OCI-LY7 (cell line): ENCODE results near the gene GPR137C.

Experiments used
- CTCF ChIP-seq: fragments of 200-600 bp; sonication (generic); conservative IDR thresholded peaks from 2 replicates; pipeline ENCODE4 v1.5.1; 2014; ENCODE audit warnings: mild to moderate bottlenecking, antibody characterized with exemption, low read length, moderate library complexity, mixed read lengths
- EZH2phosphoT487 ChIP-seq: fragments of 200-600 bp; sonication (generic); IDR thresholded peaks from 2 replicates; pipeline ENCODE4 v1.6.1; 2018; ENCODE audit warnings: low read depth, borderline replicate concordance, mild to moderate bottlenecking, mixed run types, antibody characterized with exemption, low read length, moderate library complexity, mixed read lengths

- TF ChIP-seq CTCF: no peak
- TF ChIP-seq EZH2phosphoT487: no peak
These were observed 133.5 kb downstream of the GPR137C start for GRCh38 chr14:52686176-52686575.
